ENCODE results near the gene LEPR.
"Not testable (repeated sequence)": the region's sequence is repeated elsewhere in the genome, so short reads cannot be mapped to it uniquely, and the experiment has no call there.

Gene LEPR

GRCh38 chr1:65435987-65436386 lies 15.5 kb downstream of the LEPR start:
- Histone ChIP-seq H3K4me1 (ENCODE audit: insufficient read depth, low read length) (peaks cover 26% of the 10 kb centered on the region), H3K9ac (ENCODE audit: low read depth, low read length) (no peak overlapping the region), H3K9me3 (ENCODE audit: control insufficient read depth, insufficient read depth, low read length) (no peaks in the 10 kb centered on the region), H3K36me3 (ENCODE audit: insufficient read depth, low read length) (peaks cover 7% of the 10 kb centered on the region)

GRCh38 chr1:65437616-65438015 lies 17.1 kb downstream of the LEPR start:
- Histone ChIP-seq H3K36me3 (ENCODE audit: insufficient read depth, low read length) (peaks cover 3% of the 10 kb centered on the region), H3K9ac (ENCODE audit: low read depth, low read length) (no peak overlapping the region), H3K4me1 (ENCODE audit: insufficient read depth, low read length) (peaks cover 16% of the 10 kb centered on the region), H3K9me3 (ENCODE audit: control insufficient read depth, insufficient read depth, low read length) (0 out of 2 replicates have a peak, but pooled peaks cover under 1% of the 10 kb centered on the region)

- H3K9ac ChIP-seq (ENCODE audit: low read depth, low read length), result no peak overlapping the region
- H3K36me3 ChIP-seq (ENCODE audit: insufficient read depth, low read length), result peaks cover 3% of the 10 kb centered on the region; the same call in 1 of the 2 replicates
- 0 out of 2 replicates have a peak, but pooled peaks cover 3% of the 10 kb centered on the region for H3K9me3 ChIP-seq (ENCODE audit: control insufficient read depth, insufficient read depth, low read length)
- peaks cover 3% of the 10 kb centered on the region; the same call in 1 of the 2 replicates for H3K4me1 ChIP-seq (ENCODE audit: insufficient read depth, low read length)
Measured at GRCh38 chr1:65440322-65440900, 19.9 kb downstream of the LEPR start.

- Histone ChIP-seq H3K4me1 (ENCODE audit: insufficient read depth, low read length) (peaks cover 3% of the 10 kb centered on the region; the same call in 1 of the 2 replicates), H3K9ac (ENCODE audit: low read depth, low read length) (no peak overlapping the region), H3K9me3 (ENCODE audit: control insufficient read depth, insufficient read depth, low read length) (0 out of 2 replicates have a peak, but pooled peaks cover 3% of the 10 kb centered on the region), H3K36me3 (ENCODE audit: insufficient read depth, low read length) (peaks cover 3% of the 10 kb centered on the region; the same call in 1 of the 2 replicates)
Measured at GRCh38 chr1:65440915-65441314, 20.4 kb downstream of the LEPR start.

GRCh38 chr1:65441464-65441863 lies 21.0 kb downstream of the LEPR start:
- peaks cover 3% of the 10 kb centered on the region; the same call in 1 of the 2 replicates for H3K36me3 ChIP-seq (ENCODE audit: insufficient read depth, low read length)
- H3K9ac ChIP-seq (ENCODE audit: low read depth, low read length), result no peak overlapping the region
- 0 out of 2 replicates have a peak, but pooled peaks cover 3% of the 10 kb centered on the region for H3K9me3 ChIP-seq (ENCODE audit: control insufficient read depth, insufficient read depth, low read length)
- H3K4me1 ChIP-seq (ENCODE audit: insufficient read depth, low read length), result peaks cover 3% of the 10 kb centered on the region; the same call in 1 of the 2 replicates

- no peak overlapping the region for H3K9ac ChIP-seq (ENCODE audit: low read depth, low read length)
Measured at GRCh38 chr1:65442442-65442841, 22.0 kb downstream of the LEPR start.

GRCh38 chr1:65443647-65444046 lies 23.2 kb downstream of the LEPR start:
- no peak overlapping the region for H3K9ac ChIP-seq (ENCODE audit: low read depth, low read length)
- 0 out of 2 replicates have a peak, but pooled peaks cover 3% of the 10 kb centered on the region for H3K9me3 ChIP-seq (ENCODE audit: control insufficient read depth, insufficient read depth, low read length)
- H3K36me3 ChIP-seq (ENCODE audit: insufficient read depth, low read length), result no peaks in the 10 kb centered on the region; the same call in 1 of the 2 replicates
- H3K4me1 ChIP-seq (ENCODE audit: insufficient read depth, low read length), result peaks cover 3% of the 10 kb centered on the region; the same call in 1 of the 2 replicates

More at GRCh38 chr1:65442442-65442841, 22.0 kb downstream of the LEPR start:
- 0 out of 2 replicates have a peak, but pooled peaks cover 3% of the 10 kb centered on the region for H3K9me3 ChIP-seq (ENCODE audit: control insufficient read depth, insufficient read depth, low read length)
- H3K4me1 ChIP-seq (ENCODE audit: insufficient read depth, low read length), result peaks cover 3% of the 10 kb centered on the region; the same call in 1 of the 2 replicates
- no peaks in the 10 kb centered on the region; the same call in 1 of the 2 replicates for H3K36me3 ChIP-seq (ENCODE audit: insufficient read depth, low read length)

GRCh38 chr1:65444128-65444640 lies 23.7 kb downstream of the LEPR start:
- Histone ChIP-seq H3K36me3 (ENCODE audit: insufficient read depth, low read length) (no peaks in the 10 kb centered on the region), H3K4me1 (ENCODE audit: insufficient read depth, low read length) (peaks cover 3% of the 10 kb centered on the region; the same call in 1 of the 2 replicates)

GRCh38 chr1:65445837-65446236 lies 25.4 kb downstream of the LEPR start:
- Histone ChIP-seq H3K9me3 (ENCODE audit: control insufficient read depth, insufficient read depth, low read length) (0 out of 2 replicates have a peak, but pooled peaks cover 3% of the 10 kb centered on the region), H3K36me3 (ENCODE audit: insufficient read depth, low read length) (no peaks in the 10 kb centered on the region), H3K9ac (ENCODE audit: low read depth, low read length) (no peak overlapping the region), H3K4me1 (ENCODE audit: insufficient read depth, low read length) (peaks cover 3% of the 10 kb centered on the region; the same call in 1 of the 2 replicates)

More at GRCh38 chr1:65444128-65444640, 23.7 kb downstream of the LEPR start:
- Histone ChIP-seq H3K9ac (ENCODE audit: low read depth, low read length) (no peak overlapping the region), H3K9me3 (ENCODE audit: control insufficient read depth, insufficient read depth, low read length) (0 out of 2 replicates have a peak, but pooled peaks cover 3% of the 10 kb centered on the region)

- H3K4me1 ChIP-seq (ENCODE audit: insufficient read depth, low read length), result no peaks in the 10 kb centered on the region
- no peaks in the 10 kb centered on the region for H3K9me3 ChIP-seq (ENCODE audit: control insufficient read depth, insufficient read depth, low read length)
- no peak overlapping the region for H3K9ac ChIP-seq (ENCODE audit: low read depth, low read length)
- no peaks in the 10 kb centered on the region for H3K36me3 ChIP-seq (ENCODE audit: insufficient read depth, low read length)
Measured at GRCh38 chr1:65449214-65449823, 28.9 kb downstream of the LEPR start.

- H3K9ac ChIP-seq (ENCODE audit: low read depth, low read length); H3K9me3 ChIP-seq (ENCODE audit: control insufficient read depth, insufficient read depth, low read length); H3K36me3 ChIP-seq (ENCODE audit: insufficient read depth, low read length); H3K4me1 ChIP-seq (ENCODE audit: insufficient read depth, low read length): not testable (repeated sequence)
Measured at GRCh38 chr1:65455678-65456077, 35.2 kb downstream of the LEPR start.

- no peaks in the 10 kb centered on the region for H3K36me3 ChIP-seq (ENCODE audit: insufficient read depth, low read length)
- H3K9ac ChIP-seq (ENCODE audit: low read depth, low read length), result no peak overlapping the region
- H3K4me1 ChIP-seq (ENCODE audit: insufficient read depth, low read length), result no peaks in the 10 kb centered on the region; the same call in 1 of the 2 replicates
- no peaks in the 10 kb centered on the region for H3K9me3 ChIP-seq (ENCODE audit: control insufficient read depth, insufficient read depth, low read length)
Measured at GRCh38 chr1:65456481-65456880, 36.0 kb downstream of the LEPR start.

- H3K36me3 ChIP-seq (ENCODE audit: insufficient read depth, low read length), result no peaks in the 10 kb centered on the region
- no peaks in the 10 kb centered on the region for H3K9me3 ChIP-seq (ENCODE audit: control insufficient read depth, insufficient read depth, low read length)
- H3K9ac ChIP-seq (ENCODE audit: low read depth, low read length), result no peak overlapping the region
- H3K4me1 ChIP-seq (ENCODE audit: insufficient read depth, low read length), result no peaks in the 10 kb centered on the region; the same call in 1 of the 2 replicates
Measured at GRCh38 chr1:65457868-65458267, 37.4 kb downstream of the LEPR start.

GRCh38 chr1:65458730-65459396 lies 38.4 kb downstream of the LEPR start:
- Histone ChIP-seq H3K4me1 (ENCODE audit: insufficient read depth, low read length) (no peaks in the 10 kb centered on the region; the same call in 1 of the 2 replicates), H3K36me3 (ENCODE audit: insufficient read depth, low read length) (no peaks in the 10 kb centered on the region), H3K9ac (ENCODE audit: low read depth, low read length) (no peak overlapping the region), H3K9me3 (ENCODE audit: control insufficient read depth, insufficient read depth, low read length) (no peaks in the 10 kb centered on the region)

Data from ES-I3 (cell line).